GM19397 (cell line): ENCODE results near the gene CNTNAP2.
"Not testable (repeated sequence)": the region's sequence is repeated elsewhere in the genome, so short reads cannot be mapped to it uniquely, and the experiment has no call there.

ENCODE experiments used
- ATAC-seq: cut with Tn5 transposase; IDR thresholded peaks from one replicate; pipeline ENCODE4 v1.9.1; 2021; ENCODE audit warnings: mild to moderate bottlenecking, moderate library complexity; ENCODE audit not compliant: unreplicated experiment

Gene CNTNAP2

DNA sequence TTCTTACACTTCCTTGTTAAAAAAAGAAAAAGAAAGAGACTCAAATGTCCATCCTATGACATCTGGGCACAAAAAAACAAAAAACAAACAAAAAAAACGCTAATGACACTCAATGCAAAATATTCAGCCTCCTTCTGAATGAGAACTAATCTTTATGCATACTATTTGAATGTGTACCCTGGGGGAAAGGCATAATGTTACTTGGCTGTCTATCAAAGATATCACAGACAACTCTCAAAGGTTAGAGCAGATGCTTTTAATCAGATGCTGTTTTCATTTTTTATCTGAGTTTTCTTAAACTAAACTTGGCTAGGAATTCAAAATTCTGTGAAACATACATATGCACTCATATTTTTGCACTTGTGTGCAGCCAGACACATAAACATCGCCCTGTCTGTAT lies 745.8 kb downstream of the CNTNAP2 start:
- ATAC-seq = no peak

DNA sequence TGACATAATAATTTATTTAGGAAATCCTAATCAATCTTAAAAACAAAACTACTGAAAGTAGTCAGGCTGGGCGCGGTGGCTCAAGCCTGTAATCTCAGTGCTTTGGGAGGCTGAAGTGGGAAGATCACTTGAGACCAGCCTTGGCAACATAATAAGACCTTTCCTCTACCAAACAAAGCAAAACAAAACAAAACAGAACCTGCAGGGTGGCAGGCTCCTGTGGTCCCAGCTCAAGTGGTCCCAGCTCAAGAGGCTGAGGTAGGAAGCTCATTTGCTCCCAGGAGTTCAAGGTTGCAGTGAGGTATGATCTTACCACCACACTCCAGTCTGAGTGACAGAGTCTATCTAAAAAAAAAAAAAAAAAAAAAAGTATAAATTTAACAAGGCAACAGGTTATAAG lies 748.0 kb downstream of the CNTNAP2 start:
- no peak for ATAC-seq

DNA sequence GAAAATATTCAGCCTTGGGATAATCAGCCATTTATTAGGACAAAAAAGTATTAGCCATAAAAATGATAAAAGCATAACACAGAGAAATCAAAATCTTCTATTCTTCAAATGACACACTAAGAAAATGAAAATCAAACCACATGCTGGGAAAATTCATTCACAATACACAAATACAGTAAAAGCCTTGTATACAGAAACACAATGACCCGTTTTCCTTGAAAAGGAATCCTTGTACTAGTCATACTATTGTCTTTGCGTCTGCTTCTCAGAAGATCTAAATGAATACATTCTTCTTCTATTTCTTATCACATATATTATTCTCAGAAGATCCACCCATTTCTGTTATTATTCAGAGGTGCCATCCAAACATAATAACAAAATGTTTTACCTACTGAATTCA lies 749.1 kb downstream of the CNTNAP2 start:
- ATAC-seq = no peak

DNA sequence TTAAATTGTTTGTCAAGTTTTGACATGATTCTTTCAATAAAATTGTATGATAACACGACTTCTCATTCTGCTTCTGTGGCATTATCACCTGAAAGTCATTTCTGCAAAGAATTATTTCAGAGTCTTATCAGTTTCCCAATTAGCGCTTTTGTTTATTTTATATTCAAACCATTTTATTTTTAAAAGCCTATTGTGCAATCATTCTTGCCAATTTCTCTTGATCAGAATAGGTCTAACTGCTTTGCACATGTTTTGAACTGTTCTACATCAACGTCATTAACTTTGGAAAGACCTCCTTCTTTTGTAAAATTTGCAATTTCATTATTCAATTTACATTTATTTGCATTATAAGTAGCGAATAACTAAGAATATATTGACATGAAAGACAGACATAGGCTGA lies 758.1 kb downstream of the CNTNAP2 start:
- no peak for ATAC-seq

DNA sequence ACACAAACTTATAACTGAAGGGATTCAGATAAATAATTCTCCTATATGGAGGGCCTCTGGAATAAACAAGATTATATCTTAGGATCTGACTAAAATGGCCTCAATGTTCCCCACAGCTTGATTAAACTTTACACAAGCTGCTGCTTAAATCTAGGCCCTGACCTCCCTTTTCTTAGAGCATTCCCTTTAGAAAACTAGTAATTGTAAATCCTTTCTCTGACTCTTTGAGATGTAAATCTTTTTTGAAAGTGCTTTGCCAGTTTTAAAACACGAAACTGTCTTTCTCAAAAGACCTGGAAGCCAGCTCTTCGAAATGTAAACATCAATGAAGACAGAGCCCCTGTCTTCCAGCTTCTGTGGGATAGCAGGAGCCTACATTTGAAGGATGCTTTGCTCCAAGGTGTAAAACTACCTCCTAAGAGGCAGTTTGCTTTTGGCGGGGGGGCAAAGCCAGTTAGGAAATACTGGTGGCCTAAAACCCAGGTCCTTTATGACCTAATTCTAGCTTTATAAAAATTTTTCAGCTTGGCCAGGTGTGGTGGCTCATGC lies 758.7 kb downstream of the CNTNAP2 start:
- no peak for ATAC-seq

DNA sequence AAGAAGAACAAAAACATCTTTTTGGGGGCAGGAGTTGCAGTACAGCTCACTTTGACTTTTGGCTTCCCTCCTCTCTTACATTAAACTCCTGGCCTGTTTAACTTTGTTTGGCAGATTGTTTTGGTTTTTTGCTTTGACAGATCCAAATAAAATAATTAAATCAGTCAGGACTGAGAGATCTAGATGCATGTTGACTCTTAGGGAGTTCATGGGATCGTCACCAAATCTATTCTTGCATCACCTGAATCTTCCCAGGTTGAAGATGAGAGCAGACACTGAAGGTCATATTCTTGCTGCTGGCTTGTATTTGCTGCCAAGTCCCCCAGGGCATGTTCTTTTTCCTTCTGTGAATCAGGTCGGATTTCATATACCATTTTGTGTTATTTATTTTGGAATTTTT lies 759.4 kb downstream of the CNTNAP2 start:
- ATAC-seq = no peak

DNA sequence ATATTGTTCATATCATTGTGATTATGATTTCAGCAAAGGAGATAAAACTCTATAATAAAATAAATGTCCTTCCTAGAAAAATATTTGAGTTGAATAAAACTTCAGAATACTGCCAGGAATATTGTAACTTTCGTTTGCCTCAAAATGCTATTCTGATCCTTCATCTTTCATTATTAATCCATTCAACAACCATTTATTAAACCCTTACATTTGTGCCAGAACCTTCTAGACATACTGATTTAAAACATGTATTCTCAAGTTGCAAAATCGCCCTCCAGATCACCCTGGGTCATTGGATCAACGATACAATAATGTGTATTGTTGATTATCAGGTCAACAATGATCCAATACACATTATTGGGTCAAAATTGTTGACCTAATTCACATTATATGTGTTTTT lies 759.8 kb downstream of the CNTNAP2 start:
- ATAC-seq = no peak

DNA sequence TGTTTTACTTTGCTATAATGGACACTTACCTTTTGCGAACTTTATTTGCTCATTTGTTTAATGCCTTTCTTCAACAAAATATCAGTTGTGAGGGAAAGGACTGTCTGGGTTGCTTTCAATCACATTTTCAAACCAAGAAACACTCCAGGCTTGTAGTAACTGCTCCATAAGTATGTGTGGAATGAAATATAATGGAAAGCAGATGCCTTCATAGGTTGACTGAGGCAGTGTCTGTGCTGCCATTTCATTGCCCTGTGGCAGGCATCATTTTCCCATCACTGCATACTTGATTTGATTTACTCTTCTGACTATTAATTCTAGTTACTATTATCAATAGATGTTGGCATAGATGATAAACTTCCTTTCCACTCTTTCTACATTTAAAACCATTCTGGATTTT lies 762.3 kb downstream of the CNTNAP2 start:
- ATAC-seq = no peak

DNA sequence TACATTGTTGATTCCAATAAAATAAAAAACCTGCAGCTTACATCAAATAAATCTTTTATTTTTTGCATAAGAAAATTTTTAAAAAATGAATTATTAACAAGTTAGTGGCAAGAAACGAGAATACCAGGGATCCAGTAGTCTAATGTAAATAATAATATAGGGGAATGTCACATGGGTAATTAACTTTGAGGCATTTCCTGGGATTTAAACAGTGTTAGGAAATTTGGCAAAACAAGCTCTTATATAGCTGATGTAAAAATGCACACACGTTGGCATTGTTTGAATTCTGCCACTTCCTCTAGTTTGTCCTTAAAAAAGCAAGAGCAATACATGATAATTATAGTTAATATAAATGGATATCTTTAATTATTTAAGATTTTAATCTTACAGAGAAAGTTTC lies 768.6 kb downstream of the CNTNAP2 start:
- ATAC-seq = no peak

DNA sequence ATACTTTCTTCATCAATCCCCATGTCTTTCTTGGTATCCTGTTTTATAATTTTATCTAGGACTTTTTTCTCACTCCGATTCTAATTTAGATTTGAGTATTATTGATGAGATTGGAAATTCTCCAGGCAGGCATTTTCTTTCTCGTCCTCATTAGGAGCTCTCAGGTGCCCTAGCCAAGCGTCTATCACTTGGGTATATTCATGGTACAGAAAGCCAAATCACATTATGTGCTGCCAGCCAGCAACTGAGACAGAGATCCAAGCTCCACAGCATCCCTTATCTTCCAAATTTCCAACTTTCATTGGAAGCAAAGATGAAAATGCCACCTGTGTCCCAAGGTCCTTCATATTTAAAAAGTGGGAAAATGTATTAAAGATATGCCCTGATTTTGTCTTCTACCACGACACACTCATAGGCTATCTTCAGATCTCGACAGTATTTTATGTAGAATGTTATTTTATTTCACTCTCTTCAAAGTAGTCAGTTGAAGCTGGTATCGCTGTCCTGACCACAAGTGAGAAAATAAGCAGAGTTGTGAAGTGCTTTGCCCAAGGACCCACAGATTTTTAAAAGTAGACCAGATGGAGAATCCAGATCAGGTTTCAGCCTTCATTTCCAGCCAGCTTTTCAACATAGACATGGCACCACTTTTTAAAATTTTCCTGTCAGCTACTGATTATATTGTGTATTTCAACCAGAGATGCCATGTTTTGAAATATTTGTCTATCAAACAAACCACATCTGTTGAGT lies 773.4 kb downstream of the CNTNAP2 start:
- ATAC-seq = no peak

DNA sequence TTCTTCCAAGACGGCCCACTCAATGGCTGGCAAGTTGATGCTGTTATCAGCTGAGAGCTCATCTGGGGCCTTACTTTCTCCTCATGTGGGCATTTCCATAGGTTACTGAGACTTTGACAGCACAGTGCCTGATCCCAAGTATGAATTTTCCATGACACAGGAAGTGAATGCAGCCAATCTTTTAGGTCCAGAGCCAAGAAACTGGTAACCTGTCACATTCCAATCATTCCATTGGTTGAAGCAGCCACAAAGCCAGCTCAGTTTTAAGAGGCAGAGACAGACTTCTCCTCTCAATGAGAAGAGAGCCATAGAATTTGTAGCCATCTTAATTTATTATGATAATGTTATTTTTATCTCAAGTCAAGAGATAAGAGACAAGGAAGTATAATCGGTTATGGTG lies 775.5 kb downstream of the CNTNAP2 start:
- no peak for ATAC-seq

DNA sequence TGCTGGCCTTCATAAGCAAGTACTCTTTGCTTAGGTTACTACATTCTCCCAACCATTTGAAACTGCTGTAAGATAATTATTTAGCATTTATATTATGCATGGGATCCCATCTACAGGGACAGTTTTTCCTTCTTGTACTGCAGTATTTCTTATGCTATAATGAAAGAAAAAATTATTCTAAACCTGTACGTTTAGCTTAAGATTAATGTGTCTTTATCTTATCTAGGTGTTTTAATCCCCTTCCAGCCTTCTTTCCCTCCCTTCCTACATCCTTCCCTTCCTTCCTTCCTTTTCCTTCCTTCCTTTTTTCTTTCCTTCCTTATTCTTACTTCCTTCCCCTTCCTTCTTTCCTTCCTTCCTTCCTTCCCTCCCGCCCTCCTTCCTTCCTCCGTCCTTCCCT lies 778.3 kb downstream of the CNTNAP2 start:
- no peak for ATAC-seq

DNA sequence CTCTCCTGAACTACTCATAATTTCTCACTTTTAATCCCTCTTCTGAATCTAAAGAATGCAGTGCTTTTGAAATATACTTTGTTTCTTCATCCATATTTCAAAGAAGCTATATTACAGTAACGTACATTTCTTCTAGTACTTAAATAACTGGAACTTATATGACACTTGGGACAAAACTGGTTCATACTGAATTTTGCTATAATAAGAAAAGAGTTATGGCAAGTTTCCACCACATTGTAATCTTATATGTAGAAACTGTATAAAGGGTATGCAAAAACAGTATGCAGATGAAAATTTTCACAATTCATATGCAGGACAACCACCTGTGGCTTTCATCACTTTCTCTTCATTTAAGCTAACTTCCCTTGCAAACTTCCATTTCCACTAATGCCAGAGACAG lies 785.7 kb downstream of the CNTNAP2 start:
- no peak for ATAC-seq

DNA sequence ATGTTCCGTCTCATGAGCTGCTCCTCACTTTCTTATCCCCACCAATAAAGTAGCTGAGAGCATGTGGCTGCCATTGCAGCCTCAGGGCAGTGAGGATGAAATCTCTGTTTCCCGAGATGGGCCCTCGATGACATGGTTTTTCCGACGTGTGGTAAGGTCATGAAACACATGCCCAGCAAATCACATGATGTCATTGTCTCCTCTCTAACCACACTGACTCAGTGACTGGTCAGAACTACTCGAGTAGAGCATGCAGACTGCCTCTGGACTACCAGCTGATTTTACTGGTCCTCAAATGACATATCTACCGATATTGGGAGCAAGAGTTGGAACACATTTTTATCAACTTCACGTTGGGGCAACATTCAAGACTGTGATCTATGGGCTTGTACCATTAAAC lies 786.1 kb downstream of the CNTNAP2 start:
- ATAC-seq = no peak

DNA sequence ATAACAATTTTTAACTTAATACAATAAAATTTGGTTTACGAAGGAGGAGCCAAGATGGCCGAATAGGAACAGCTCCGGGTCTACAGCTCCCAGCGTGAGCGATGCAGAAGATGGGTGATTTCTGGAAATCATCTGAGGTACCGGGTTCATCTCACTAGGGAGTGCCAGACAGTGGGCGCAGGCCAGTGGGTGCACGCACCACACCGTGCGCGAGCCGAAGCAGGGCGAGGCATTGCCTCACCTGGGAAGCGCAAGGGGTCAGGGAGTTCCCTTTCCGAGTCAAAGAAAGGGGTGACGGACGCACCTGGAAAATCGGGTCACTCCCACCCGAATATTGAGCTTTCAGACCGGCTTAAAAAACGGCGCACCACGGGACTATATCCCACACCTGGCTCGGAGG lies 789.1 kb downstream of the CNTNAP2 start:
- not testable (repeated sequence) for ATAC-seq

DNA sequence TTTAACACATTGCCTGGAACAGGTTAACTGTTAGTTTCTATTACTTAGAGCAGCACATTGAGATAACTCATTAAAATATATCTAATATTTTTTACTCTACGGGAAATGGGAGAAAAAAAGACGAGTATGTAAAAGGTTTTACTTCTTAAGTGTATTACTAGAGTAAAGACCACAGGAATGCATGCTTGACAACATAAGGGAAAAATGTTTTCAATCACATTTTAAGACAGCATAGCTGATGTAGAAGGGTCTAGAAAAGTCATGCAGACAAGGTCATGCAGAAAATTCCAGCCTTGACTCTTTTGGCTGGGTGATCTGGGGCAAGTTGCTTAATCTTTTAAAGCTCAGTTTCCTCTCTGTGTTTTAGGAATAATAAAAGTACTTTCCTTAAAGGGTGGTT lies 806.2 kb downstream of the CNTNAP2 start:
- no peak for ATAC-seq

DNA sequence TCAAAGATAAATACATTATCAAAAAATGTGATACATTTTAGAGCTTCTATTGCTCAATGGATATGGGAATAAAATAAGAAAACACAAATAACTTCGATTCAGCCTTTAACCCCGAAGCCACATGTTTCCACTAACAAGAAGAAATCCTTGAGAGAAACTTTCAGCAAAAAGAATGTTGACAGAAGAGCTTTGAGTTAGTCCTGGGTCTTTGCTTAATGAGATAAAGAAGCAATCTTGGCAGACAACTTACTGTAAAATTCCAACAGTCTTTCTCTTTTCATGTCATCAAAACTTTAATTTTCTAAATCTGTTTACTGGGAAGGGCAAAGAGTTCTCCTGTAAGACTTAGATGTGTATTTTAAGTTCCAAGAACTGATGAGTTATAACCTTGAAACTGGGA lies 810.2 kb downstream of the CNTNAP2 start:
- ATAC-seq = no peak

DNA sequence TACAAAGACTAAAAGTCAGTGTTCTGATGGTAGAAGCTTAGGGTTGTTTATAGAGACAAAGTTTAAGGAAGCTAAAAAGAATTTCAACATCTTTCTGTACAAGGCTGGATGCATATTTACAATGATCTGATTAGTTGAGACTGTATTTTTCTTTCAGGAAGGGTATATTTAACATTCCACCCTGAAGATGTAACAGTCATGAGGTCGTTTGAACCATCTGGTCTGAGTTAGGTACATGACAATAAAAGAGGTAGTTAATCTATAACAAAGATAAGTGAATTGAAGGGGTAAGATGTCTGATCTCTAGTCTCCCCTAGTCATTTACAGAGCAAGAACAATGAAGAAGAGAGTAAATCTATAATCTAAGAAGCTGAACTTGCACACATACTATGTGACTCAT lies 821.2 kb downstream of the CNTNAP2 start:
- ATAC-seq = no peak

DNA sequence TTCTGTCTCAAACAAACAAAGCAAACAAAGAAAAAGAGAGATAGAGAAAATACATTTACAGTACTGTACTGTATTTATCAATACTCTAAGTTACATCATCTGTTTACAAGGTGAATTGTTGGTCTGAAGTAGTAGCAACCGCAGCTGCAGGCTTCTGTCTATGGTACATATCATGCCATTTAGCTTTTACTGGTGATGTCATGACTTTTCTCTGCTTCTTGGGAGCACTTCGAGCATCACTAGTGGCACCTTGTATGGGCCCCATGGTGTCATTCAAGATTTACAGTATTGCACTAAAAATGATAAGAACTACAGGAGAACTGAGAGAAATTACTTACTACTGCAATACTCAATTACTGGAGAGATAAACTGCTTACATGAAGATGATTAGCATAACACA lies 826.9 kb downstream of the CNTNAP2 start:
- no peak for ATAC-seq

DNA sequence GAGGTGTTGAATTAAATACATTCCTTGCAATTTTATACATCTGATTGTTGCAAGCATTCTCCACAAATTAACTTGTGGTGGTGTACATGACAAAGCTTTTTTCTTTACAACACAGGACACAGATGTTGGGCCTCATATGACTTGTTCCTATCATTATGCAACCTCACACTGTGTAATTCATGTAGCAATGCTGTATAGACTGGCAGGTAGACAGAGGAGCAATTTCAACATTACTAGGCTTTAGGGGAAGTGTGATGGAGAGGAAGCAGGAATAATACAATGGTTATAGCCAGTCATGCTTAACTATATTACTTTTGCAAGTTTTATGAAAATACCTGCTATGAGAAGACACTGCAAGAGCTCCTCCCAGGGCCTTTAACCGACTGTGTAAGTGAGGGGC lies 832.1 kb downstream of the CNTNAP2 start:
- no peak for ATAC-seq

DNA sequence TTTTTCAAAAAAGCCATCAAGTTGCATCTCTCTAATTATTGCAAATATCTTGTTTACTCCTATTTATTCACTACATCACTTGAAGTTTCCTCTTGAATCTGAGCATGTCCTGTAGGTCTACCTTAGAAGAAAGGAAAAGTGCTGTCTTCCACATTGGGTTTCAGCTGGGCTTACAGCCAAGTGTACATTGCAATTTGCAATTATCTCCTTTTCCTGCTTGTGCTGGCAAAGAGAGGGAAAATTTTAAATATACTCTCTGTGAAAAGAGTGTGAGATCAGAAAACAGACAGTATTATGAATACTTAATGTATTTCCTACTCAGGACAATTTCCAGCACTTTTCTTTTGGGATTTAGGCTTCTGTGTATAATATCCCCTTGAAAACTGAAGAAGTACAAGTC lies 839.7 kb downstream of the CNTNAP2 start:
- no peak for ATAC-seq

DNA sequence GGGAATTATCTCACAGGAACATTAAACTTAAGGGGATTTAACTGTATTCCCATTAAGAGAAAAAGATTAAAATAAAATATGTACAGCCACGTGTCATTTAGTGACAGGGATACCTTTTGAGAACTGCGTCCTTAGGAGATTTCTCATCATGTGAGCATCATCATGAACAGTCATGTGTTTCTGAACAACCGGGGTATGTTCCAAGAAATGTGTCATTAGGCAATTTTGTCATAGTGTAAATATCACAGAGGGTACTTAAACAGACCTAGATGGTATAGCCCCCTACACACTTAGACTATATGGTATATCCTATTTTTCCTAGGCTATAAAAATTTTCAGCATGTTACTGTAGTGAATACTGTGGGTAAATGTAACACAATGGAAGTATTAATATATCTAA lies 840.3 kb downstream of the CNTNAP2 start:
- ATAC-seq = no peak

DNA sequence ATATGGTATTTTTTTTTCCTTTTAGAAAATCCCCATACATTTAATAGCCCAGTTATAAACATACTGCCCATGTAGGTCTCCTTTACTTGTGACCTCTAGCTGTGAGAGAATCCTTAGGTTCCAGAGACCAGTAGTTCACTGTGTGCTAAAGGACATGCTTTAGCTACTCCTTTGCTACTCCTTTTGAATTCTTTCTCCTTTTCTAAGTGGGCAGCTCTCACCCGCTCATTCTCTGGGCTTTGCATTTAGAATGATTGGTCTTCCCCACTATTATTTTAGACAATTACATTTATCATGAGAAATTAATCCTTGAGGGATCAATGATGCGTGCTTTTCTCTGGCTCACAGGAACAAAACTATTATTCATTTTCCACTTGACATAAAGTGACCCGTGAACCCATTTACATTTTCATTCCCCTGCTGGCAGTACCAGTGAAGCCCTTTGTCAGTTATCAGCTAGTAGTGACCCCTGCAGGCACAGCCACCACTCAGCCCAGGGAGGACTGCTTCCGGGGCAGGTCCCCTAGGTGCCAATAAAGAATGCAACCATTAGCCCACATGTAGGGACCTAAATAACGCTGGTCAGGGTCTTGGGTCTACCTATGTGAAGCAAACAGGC lies 844.3 kb downstream of the CNTNAP2 start:
- no peak for ATAC-seq
